HG03460 (cell line): ENCODE results near the gene SLC35F2.
A peak's percentile ranks its signal among the peaks of the same experiment; 100 is the strongest.
"Not testable (repeated sequence)": the region's sequence is repeated elsewhere in the genome, so short reads cannot be mapped to it uniquely, and the experiment has no call there.

ENCODE experiments used
- ATAC-seq: cut with Tn5 transposase; IDR thresholded peaks from one replicate; pipeline ENCODE4 v1.9.1; 2021; ENCODE audit not compliant: unreplicated experiment

SLC35F2 gene

DNA sequence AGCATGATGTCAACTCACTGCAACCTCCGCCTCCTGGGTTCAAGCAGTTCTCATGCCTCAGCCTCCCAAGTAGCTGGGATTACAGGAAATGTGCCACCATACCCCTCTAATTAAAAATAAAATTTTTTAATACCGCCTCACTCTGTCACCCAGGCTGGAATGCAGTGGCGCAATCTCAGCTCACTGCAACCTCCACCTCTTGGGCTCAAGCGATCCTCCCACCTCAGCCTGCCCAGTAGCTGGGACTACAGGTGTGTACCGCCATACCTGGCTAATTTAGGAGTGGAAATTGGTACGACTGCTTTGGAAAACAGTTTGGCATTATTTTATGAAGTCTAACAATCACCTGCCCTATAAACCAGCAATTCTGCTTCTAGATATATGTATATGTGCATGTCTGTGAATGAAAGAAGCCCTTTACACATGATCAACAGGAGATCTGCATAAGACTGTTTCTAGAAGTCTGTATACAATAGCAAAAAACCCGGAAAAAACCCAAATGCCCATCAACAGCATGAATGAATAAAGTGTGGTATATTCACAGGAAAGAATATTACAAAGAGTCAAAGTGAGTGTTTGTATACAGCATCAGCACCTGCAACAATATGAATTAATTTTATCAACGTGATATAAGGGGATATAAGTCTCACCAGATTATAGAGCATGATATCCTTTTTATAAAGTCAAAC, 16.0 kb downstream of the SLC35F2 start:
- no peak for ATAC-seq

DNA sequence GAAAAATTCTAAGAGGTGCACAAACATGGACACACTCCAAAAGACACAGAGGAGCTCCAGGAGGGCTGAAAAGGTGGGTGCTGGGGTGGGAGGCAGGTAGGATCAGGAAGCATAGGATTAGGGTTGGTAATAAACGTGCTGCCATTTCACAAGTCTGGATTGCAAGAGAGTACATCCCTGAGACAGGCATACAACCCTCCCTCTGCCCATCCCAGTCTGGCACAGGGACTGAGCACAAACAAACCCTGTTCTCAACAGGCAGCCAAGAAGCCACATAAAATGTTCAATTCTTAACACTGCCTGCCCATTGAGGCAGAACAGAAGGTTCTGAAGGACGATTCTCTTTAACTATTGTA, 18.5 kb downstream of the SLC35F2 start:
- ATAC-seq = no peak

DNA sequence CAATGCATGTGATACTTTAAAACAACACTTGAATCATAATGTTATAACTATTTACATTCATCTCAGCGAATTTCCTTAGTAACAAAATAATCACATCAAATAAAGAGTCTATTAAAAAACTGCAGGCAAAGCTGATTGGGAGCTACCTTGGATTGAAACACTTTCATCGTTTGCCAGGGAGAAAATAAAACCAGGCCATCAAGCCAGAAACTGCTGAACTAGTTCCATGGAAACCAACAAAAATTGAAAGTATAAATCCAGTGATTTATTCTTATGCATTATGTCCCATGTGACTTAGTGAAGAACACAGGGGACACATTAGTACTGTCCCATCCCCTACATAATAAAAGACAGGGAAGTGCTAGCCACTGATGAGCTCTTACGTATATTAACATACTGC, 21.7 kb downstream of the SLC35F2 start:
- ATAC-seq = no peak

DNA sequence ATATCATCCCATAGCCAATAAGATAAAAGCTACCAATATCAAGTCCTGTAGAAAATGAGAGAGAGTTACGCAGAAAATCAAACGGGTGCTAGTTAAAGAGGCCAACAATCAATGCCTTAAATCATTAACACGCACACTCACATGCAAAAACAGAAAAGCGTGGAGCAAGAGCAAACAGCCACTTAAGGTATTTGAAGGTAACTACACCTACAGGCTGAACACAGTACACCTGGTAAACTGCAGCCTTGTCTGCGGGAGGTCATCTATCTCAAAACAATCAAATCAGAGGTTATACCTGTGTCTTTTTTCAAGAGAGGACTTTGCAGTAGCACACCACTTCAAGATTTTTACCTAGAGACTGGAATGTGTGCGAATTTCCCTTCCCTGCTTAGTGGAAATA, 23.6 kb downstream of the SLC35F2 start:
- no peak for ATAC-seq

DNA sequence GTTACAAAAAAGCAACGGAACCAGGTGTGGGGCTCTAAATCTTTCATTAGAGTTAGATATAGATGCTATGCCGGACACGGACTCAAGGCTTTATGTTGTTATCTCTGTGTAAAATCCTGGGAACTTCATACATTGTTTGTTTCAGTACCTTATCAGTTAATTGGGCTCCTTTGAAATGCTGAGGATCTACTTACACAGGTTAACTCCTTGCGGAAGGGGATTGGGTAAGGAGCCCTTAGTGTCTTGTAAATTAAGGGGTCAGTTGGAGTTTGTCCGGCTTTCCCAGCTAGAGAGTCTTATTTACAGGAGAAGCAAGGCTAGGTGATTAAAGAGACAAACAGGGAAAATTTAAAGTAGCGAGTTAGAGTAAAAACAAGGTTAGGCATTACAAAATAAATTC, 24.7 kb downstream of the SLC35F2 start:
- not testable (repeated sequence) for ATAC-seq

DNA sequence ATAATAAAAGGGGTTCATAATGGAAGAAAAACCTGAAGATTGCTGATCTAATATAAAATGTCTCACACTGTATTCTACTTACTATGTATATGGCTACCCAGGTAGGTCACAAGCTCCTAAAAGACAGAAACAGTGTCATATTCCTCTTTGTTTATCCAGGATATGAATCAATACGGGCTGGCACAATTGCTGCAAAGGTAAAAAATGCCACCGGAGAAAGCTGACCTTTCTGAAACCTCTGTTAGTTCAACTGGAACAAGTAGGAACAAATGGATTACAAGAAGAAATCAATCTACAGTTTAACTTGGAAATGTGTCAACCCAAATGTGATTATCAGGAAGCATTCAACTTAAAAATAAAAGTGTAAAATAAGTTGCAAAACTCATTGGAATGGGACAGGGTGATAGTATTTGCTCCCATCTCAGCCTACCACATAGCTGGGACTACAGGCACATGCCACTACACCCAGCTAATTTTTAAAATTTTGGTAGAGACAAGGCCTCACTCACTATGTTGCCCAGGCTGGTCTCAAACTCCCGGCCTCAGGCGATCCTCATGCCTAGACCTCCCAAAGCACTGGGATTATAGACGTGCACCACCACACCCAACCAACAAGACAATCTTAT, 27.6 kb downstream of the SLC35F2 start:
- no peak for ATAC-seq

DNA sequence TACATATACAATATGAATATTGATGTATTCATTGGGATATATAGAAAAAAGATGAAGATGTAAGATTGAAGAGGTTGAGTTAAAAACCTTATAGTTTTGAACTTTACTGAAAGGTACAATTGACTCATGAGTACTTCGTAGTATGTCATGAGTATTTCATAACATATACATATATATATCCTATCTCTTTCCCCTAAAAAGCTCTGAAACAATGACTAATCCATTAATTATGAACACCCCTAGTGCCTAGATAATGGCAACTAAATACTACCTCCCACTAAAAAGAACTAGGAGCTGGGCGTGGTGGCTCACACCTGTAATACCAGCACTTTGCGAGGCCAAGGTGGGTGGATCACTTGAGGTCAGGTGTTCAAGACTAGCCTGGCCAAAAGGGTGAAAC, 31.5 kb downstream of the SLC35F2 start:
- ATAC-seq = no peak

DNA sequence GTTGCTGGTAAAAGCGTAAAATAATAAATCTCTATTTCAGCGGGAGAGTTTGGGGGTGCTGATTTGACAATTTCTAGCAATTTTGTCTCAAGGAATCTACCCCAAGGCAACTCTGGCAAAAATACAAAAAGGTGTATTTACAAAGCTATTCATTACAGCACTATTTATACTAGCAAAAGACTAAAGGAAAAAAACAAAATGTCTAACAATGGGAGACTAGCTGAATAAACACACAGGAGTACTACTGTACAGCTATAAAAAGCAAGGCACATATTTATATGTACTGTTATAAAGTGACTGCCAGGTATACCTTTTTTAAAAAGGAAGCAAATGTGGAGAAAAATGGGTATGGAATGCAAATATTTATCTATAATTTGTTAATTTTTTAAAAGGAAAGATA, 32.7 kb downstream of the SLC35F2 start:
- no peak for ATAC-seq

DNA sequence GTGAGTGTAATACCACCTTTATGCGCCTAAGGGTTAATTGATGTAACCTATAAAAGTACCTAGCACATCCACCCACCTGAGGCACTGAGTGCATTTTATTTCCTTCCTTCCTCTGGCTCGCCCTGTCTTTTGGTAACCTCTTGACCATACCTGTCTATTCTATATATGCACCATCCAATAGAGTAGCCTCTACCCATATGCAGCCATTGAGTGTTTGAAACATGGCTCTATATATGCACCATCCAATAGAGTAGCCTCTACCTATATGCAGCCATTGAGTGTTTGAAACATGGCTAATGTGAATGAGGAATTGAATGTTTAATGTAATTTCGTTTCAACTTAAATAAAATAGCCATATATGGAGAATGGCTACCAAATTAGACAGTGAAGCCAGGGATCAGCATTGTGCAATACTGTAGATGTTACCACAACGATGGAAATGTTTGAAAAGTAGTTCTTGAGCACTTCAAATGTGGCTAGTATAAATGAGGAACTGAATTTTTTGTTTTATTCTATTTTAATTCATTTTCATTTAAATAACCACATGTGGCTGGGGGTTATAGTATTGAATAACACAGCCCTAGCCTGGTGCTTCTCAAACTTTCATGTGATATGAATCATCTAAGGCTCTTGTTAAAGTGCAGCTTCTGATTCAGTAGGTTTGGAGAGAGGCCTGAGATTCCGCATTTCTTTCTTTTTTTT, 33.8 kb downstream of the SLC35F2 start:
- no peak for ATAC-seq

DNA sequence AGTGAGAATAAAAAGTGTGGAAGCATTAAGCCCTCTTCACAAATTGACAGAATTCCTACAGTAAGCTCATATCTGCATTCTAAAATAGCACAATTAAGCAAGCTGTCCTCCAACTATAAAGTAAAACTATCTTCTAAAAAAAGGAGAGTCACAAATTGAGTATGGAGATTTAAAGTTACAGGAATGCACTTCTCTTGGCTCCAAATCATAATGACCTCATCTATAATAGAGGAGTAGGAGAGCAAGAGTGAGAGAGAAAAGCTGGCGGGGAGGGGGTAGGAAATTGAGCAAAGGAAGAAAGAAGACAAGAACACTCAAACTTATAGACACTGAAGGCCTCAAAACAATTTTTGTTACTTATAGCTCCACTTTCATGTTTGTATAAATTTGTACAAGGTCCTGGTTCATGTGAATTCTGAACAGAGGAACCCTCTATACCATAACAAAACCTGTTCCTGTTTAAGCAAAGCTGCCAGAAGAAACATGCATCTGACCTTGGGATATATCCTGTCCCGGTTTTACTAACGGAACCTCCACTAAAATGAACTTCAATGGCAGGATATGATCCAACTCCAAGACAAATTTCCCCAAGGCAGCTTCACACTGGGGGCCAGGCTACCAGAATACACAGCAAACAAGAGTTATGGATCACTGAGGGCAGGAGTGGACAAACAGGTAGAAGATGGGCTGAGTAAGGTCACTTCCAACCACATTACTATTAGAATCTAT, 37.2 kb downstream of the SLC35F2 start:
- no peak for ATAC-seq

DNA sequence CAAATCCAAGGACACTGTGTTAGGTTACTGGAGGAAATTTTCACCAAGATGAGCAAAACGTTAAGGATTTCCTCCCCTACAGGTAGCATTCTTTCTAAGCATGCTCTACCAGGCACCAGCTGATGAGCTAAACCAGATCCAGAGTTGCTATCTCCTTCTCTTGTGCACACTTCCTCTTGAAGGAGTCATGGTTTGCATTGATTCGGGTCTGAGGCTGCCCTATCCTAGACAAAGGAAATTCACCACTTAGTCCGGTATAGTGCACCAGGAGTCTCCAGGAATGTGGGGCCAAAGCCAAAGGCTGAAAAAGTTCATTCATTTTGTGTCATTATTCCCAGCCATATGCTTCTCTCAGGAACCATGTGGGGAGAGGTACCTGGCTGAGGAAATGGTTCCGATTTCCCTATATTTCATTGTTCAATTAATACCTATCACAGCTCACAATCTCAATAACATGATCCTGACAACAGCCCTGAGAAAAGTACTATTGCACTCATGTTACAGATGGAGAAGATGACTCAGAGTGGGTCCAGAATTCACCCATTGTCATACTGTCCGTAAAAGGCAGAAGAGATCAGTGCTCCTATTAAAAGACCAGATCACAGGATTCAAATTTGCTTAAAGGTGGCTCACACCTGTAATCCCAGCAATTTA, 39.1 kb downstream of the SLC35F2 start:
- ATAC-seq = no peak

DNA sequence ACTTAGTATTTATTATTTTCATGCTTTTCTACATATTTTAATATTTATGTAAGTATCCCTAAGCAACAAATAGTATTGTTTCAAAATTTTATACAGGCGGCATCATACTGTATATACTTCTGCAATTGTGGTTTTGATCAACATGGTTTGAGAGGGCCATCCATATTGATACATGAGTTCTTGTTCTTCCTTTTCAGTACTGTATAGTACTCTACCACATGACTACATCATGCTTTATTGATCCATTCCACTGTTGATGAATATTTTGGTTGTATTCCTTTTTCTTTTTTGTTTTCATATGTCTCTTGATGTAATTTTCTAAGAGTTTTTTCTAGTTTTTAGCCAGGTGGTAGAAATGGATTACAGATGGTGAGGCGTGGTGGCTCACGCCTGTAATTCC, 40.1 kb downstream of the SLC35F2 start:
- no peak for ATAC-seq

DNA sequence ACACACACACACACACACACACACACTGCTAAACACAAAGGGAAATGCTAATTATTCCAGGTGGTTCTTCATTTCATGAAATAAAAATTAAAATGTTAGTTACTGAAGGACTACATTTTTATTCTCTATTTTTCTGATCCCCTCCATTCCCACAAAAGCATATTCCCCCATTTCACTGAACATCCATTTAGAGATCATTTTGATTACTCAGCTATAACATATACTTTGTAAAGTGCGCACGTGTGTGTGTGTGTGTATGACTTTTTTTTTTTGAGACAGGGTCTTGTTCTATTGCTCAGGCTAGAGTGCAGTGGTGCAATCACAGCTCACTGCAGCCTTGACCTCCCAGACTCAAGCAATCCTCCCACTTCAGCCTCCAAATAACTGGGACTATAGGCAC, 42.6 kb downstream of the SLC35F2 start:
- no peak for ATAC-seq

DNA sequence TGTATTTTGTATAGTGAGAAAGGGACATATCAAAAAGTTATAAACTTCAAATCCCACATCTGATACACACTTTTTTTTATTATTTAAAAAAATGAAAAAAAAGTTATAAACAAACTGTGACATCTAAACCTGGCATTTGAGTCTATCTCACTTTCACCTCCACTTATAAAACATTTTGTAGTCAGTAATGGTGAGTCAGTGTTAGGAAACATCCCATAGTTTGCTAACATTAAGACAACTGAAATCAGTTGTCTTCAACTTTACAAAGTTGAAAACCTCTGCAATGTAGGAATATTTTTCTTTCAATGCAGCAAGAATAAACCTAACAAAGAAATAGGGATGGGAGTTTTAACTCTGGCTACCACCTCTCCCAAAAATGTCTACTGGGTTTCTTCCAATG, 47.7 kb downstream of the SLC35F2 start:
- no peak for ATAC-seq

DNA sequence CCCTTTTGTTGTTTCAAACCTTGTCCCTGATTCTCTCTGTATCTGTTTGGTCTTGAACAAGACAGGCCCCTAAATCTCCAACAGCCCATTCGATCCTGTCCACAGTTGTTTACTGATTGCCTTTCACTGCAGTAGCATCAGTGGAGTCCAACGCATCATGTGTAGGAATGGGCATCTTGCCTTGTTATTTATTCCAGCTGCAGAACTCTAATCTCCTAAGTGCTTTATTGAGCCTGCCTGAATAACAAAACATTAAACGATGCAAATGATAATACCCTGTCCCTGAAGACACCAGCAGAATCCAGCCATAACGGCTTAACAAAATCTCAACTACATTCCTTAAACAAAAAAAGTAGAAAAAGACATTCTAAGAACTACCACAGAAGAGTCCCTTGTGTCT, 50.1 kb downstream of the SLC35F2 start:
- ATAC-seq = no peak

DNA sequence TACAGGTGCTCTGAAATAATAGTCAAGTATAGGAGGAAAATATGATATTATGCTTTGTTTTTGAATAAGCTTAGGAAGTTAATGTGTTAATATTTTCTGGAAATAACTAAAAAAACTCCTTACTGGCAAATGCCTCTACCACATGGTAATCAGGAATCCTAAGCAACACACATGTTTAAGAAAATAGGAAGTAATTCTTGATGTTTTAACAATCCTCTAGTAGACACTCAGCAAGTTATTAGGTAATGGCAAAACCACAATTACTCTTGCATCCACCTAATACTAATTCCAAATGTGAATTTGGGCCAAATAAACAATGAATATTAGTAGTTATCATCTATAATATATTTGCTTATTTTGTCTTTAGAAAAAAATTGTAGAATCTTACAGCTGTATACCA, 53.6 kb downstream of the SLC35F2 start:
- ATAC-seq = no peak

DNA sequence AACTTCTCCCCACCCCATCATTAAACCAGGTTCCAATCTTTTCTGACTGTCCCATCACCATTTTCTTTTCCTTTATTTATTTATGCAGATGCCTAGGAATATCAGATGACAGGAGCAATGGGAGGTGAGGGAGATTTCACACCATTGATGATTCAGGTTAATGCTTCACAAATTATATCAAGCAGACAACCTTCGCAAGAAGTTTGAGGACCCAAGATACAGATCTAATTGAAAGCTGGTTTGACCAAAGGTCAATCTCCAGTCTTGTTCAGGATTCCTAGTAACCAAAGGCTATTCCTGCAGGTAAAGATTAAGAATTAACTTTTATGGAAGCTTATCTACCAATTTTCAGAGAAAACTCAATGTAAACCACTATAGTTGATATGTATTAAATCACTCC, 54.4 kb downstream of the SLC35F2 start:
- ATAC-seq = no peak

DNA sequence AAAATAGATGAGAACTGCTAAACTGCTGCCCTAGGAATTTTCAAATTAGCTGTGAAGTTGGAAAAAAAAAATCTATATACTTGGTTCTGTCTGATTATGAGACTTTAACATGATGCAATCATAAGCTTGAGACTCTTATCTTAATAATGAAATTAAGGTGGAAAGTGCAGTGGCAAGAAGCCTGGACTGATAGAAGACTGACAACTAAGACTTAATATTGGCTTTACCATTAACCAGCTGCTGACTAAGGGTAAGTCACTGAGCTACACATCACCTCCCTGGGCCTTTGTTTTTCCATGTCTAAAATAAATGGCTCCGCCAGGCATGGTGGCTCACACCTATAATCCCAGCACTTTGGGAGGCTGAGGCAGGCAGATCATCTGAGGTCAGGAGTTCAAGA, 56.9 kb downstream of the SLC35F2 start:
- ATAC-seq = no peak

DNA sequence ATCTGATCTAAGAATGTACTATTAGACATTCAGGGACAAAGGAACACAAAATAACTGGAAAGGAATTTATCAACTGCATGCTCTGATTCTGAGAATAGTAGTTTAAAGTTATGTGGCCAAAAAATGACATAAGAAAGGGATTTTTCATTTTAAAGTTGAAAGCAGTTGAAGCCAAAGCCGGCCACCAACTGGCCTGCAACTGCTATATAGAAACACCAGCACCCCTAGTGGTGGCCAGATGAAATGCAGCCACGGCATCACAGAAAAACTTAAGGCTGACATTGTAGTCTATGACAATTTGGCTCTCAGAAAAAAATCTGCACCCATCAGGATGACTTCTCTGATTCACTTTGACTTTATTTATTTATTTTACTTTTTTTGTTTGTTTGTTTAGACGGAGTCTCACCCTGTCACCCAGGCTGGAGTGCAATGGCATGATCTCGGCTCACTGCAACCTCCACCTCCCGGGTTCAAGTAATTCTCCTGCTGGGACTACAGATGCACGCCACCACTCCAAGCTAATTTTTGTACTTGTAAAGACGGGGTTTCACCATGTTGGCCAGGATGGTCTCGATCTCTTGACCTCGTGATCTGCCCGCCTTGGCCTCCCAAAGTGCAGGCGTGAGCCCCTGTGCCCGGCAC, 59.2 kb downstream of the SLC35F2 start:
- peak; percentile 86 for ATAC-seq

DNA sequence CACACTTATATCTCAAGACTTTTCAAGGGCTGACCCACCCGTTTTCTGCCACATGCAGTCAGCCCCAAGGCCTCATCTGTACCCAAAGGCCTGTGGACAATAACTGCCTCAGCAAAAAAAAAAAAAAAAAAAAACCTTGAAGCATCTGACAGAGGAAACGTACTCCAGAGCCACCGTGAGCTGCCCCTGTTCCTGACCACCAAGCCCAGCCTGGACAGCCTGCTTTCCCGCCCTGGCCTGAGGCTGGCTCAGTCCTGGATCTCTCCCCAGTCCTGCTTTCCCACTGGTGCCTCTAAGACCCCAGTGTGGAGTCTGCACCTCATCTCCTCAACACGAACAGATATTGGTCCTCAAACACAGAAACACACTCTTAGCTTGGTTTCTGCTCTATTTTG, 66.5 kb downstream of the SLC35F2 start:
- no peak for ATAC-seq
